Mesendoderm (in vitro differentiated cells): ENCODE data around the gene TTC8.
A peak's percentile ranks its signal among the peaks of the same experiment; 100 is the strongest.

Source experiments
- DNase-seq: peaks from one replicate; pipeline ENCODE4 v3.0.0; 2013
- H2AK5ac ChIP-seq: 2 replicates; pipeline ENCODE4 v1.6.1; 2013; ENCODE audit warnings: low read length, inconsistent platforms
- H2BK120ac ChIP-seq: 2 replicates; pipeline ENCODE4 v1.6.1; 2013; ENCODE audit warnings: low read depth, mild to moderate bottlenecking, low read length, moderate library complexity, mixed read lengths
- H2BK15ac ChIP-seq: replicated peaks from 2 replicates; pipeline ENCODE4 v1.6.1; 2013; ENCODE audit warnings: low read depth, mild to moderate bottlenecking, moderate library complexity
- H2BK5ac ChIP-seq: 2 replicates; pipeline ENCODE4 v1.6.1; 2013; ENCODE audit warnings: low read length, inconsistent platforms
- H3K18ac ChIP-seq: 2 replicates; pipeline ENCODE4 v1.6.1; 2013; ENCODE audit warnings: mild to moderate bottlenecking, low read length, mixed read lengths
- H3K23ac ChIP-seq: one replicate; pipeline ENCODE4 v1.6.1; 2013; ENCODE audit warnings: low read length
- H3K27ac ChIP-seq: 2 replicates; pipeline ENCODE4 v1.5.1; 2013; ENCODE audit warnings: low read depth, mild to moderate bottlenecking, inconsistent platforms, low read length, moderate library complexity
- H3K27me3 ChIP-seq: 2 replicates; pipeline ENCODE4 v1.6.1; 2013; ENCODE audit warnings: low read length, control low read depth, mild to moderate bottlenecking, inconsistent platforms; ENCODE audit not compliant: insufficient read depth, poor library complexity
- H3K36me3 ChIP-seq: 2 replicates; pipeline ENCODE4 v1.6.1; 2013; ENCODE audit warnings: low read length, inconsistent platforms; ENCODE audit not compliant: control insufficient read depth, insufficient read depth
- H3K4ac ChIP-seq: one replicate; pipeline ENCODE4 v1.6.1; 2013; ENCODE audit warnings: low read depth, mild to moderate bottlenecking, low read length, moderate library complexity
- H3K4me1 ChIP-seq: 2 replicates; pipeline ENCODE4 v1.6.1; 2013; ENCODE audit warnings: low read depth, low read length, inconsistent platforms; ENCODE audit not compliant: control insufficient read depth
- H3K4me2 ChIP-seq: 2 replicates; pipeline ENCODE4 v1.6.1; 2013; ENCODE audit warnings: low read length
- H3K4me3 ChIP-seq: 2 replicates; pipeline ENCODE4 v1.5.1; 2013; ENCODE audit warnings: mild to moderate bottlenecking, low read length
- H3K56ac ChIP-seq: one replicate; pipeline ENCODE4 v1.6.1; 2013; ENCODE audit warnings: low read length
- H3K79me1 ChIP-seq: 2 replicates; pipeline ENCODE4 v1.6.1; 2013; ENCODE audit warnings: low read length, inconsistent platforms
- H3K79me2 ChIP-seq: 2 replicates; pipeline ENCODE4 v1.6.1; 2013; ENCODE audit warnings: mild to moderate bottlenecking, low read length; ENCODE audit not compliant: control insufficient read depth, insufficient read depth
- H3K9ac ChIP-seq: 2 replicates; pipeline ENCODE4 v1.6.1; 2013; ENCODE audit warnings: low read length, inconsistent platforms
- H4K5ac ChIP-seq: one replicate; pipeline ENCODE4 v1.6.1; 2013; ENCODE audit warnings: low read length
- H4K8ac ChIP-seq: one replicate; pipeline ENCODE4 v1.6.1; 2013; ENCODE audit warnings: low read depth, mild to moderate bottlenecking, control low read depth, low read length, moderate library complexity
- WGBS: extraction: QIAGEN DNeasy Blood & Tissue Kit; methylation state at CpG from one replicate; pipeline ENCODE4 v1.1.7; 2013; ENCODE audit warnings: low lambda C conversion rate, missing lambda C conversion rate; ENCODE audit not compliant: insufficient coverage; ENCODE audit errors: extremely low coverage; 5-methylcytosine and 5-hydroxymethylcytosine counted together

Gene TTC8

DNA sequence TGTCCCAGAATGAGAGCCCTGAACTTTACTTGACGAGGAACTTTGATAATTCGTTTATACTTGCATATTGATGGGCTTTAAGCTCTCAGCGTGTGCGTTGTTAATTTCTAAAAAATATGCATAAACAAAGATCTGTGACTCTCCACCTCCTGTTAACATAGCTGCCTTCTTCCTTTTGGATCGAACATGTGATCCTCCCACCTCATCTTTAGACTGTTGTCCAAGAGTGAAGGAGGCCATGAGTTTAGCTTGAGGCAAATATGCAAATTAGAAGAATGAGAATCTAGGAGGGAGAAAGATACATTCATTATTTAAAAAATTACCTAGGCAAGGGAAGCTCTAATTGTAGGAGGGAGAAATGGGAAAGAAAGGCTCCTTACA lies 617 bp downstream of the TTC8 start:
- Histone ChIP-seq H3K9ac (peak overlapping the region; percentile 75), H3K4me1 (peaks cover 2% of the 10 kb centered on the region), H2BK15ac (no peak overlapping the region), H3K79me2 (no peaks in the 10 kb centered on the region), H3K56ac (peak overlapping the region; percentile 87), H3K4ac (no peak overlapping the region), H3K79me1 (no peaks in the 10 kb centered on the region), H4K5ac (no peak overlapping the region), H2AK5ac (no peak overlapping the region), H3K23ac (no peak overlapping the region), H4K8ac (no peak overlapping the region), H3K27me3 (no peaks in the 10 kb centered on the region), H3K4me3 (peak overlapping the region; percentile 63), H3K36me3 (no peaks in the 10 kb centered on the region), H3K18ac (peak overlapping the region; percentile 11), H2BK5ac (no peak overlapping the region), H3K27ac (peak overlapping the region; percentile 41), H3K4me2 (peak overlapping the region; percentile 12), H2BK120ac (no peak overlapping the region)
- WGBS: no CpG with 5 or more reads among the region's 5 CpGs
- DNase-seq: no peak

DNA sequence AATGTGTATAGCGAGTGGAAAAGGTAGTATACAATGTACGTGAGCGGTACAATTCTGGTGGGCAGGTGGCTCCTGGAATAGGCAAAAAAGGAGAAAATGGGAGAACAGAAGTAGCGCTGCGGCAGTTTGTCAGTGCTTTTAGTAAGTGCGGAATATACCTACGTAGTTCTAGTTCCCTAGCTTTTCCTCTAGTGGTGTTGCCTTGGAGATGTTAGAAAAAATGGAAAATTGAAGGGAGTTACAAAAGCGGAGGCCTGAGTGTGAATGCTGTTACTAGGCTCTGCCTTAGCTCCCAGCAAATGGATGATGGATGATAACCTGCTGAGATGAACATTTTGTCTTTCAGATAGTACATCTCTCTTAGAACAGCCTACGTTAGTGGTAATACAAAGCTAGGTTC lies 1.1 kb downstream of the TTC8 start:
- WGBS: 100% methylated on average over 1 of the region's 9 CpGs
- Histone ChIP-seq H3K27ac (no peak overlapping the region), H3K36me3 (no peaks in the 10 kb centered on the region)

DNA sequence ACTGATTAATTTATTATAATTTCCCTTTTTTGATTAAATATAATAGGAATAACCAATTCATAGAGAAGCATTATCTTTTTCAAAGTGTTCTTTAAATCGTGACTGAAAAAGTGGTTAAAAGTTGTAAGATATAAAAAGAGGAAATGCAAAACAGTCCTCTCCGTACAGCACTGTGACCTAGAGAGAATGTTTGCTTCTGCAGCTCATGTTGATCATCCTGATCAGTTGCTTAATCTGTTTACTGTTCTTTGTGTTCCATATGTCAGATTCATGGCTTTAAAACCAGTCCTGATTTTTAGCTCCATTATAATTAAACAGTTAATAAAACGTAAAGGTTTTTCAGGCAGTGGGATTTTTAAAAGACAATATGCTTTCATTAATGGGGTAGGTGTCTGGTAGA lies 4.7 kb downstream of the TTC8 start:
- no peak overlapping the region for H2BK5ac ChIP-seq
- H4K8ac ChIP-seq: no peak overlapping the region
- no peak overlapping the region for H2AK5ac ChIP-seq
- H3K27me3 ChIP-seq: no peaks in the 10 kb centered on the region
- H4K5ac ChIP-seq: no peak overlapping the region
- H3K18ac ChIP-seq: no peak overlapping the region
- H3K36me3 ChIP-seq: peaks cover 2% of the 10 kb centered on the region
- no peak overlapping the region for H3K4ac ChIP-seq
- no peak overlapping the region for H3K23ac ChIP-seq
- H3K27ac ChIP-seq: no peak overlapping the region
- no peak overlapping the region for H3K4me2 ChIP-seq
- no peak overlapping the region for H3K4me3 ChIP-seq
- H2BK120ac ChIP-seq: no peak overlapping the region
- no peak overlapping the region for H3K9ac ChIP-seq
- H3K4me1 ChIP-seq: peaks cover 2% of the 10 kb centered on the region
- WGBS: no CpG with 5 or more reads among the region's 3 CpGs
- H3K79me1 ChIP-seq: peaks cover 3% of the 10 kb centered on the region
- H3K56ac ChIP-seq: no peak overlapping the region
- H3K79me2 ChIP-seq: no peaks in the 10 kb centered on the region
- no peak for DNase-seq
- no peak overlapping the region for H2BK15ac ChIP-seq

More for the DNA sequence above, 1.1 kb downstream of the TTC8 start:
- Histone ChIP-seq H2BK120ac (no peak overlapping the region), H4K8ac (no peak overlapping the region), H3K18ac (no peak overlapping the region), H3K79me2 (no peaks in the 10 kb centered on the region), H2AK5ac (no peak overlapping the region), H4K5ac (no peak overlapping the region), H3K27me3 (no peaks in the 10 kb centered on the region), H2BK15ac (no peak overlapping the region), H3K9ac (no peak overlapping the region), H3K4me2 (no peak overlapping the region), H3K4me3 (no peak overlapping the region), H3K56ac (no peak overlapping the region), H3K4ac (no peak overlapping the region), H3K4me1 (peaks cover 2% of the 10 kb centered on the region), H3K23ac (no peak overlapping the region), H2BK5ac (no peak overlapping the region), H3K79me1 (no peaks in the 10 kb centered on the region)
- no peak for DNase-seq

DNA sequence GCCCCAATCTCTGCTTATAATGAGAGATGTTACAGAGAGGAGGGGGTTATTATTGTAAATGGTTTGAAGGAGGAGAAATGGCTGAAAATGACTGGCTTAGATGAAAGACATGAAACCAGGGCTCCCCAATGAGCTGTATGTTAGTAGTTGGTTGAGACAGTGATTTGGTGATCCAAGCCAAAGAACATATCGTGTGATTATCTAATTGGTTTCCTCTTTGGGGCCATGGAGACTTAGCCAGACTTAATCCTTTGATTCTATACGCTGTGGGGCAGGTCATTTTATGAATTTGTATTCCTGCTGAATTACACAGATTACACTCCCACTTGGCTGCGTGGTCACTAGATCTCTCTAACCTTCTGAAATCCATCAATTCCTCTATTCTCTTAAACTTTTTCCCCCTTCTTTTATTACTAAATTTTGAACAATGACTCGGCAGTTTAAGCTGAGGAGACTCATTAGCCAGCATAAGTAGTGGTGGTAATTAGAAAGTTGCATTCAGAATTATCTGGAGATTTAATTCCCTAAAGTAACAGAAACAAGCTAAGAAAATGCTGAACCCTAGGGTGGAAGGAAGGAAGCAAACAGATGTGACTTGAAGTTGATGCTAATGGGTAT lies 5.3 kb downstream of the TTC8 start:
- Histone ChIP-seq H2BK5ac (no peak overlapping the region), H3K23ac (no peak overlapping the region), H2AK5ac (no peak overlapping the region), H3K9ac (no peak overlapping the region), H3K4me2 (no peak overlapping the region), H2BK120ac (no peak overlapping the region), H3K36me3 (peaks cover 2% of the 10 kb centered on the region), H2BK15ac (no peak overlapping the region), H3K79me2 (no peaks in the 10 kb centered on the region), H3K18ac (no peak overlapping the region), H3K4me3 (no peak overlapping the region), H3K27me3 (no peaks in the 10 kb centered on the region), H3K79me1 (peaks cover 3% of the 10 kb centered on the region), H3K56ac (no peak overlapping the region), H3K4ac (peak overlapping the region; percentile 31), H4K8ac (no peak overlapping the region), H3K27ac (no peak overlapping the region), H4K5ac (no peak overlapping the region), H3K4me1 (peaks cover 2% of the 10 kb centered on the region)
- no peak for DNase-seq
- WGBS: 100% methylated on average over 1 of the region's 4 CpGs

DNA sequence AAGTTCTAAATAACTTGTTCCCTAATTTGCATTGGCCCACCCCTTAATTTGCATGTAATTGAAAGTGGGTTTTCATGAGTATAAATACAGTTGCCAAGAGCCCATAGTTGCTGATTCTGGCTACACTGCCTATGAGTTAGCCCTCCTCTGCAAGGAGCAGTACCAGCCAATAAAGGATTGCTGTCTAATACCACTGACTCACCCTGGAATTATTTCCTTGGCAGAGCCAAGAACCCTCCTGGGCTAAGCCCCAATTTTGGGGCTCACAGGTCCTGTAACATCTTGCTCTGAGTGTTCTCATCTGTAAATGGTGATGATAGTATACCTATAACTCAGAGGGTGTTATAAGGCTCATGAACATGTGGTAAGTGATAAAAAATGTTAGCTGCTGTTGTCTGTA lies 6.8 kb downstream of the TTC8 start:
- DNase-seq: no peak
- Histone ChIP-seq H3K79me2 (no peaks in the 10 kb centered on the region), H3K18ac (no peak overlapping the region), H4K8ac (no peak overlapping the region), H3K27ac (no peak overlapping the region), H2BK120ac (no peak overlapping the region), H3K9ac (no peak overlapping the region), H3K79me1 (peaks cover 3% of the 10 kb centered on the region), H2BK15ac (no peak overlapping the region), H4K5ac (no peak overlapping the region), H3K36me3 (peaks cover 2% of the 10 kb centered on the region), H3K23ac (no peak overlapping the region), H2AK5ac (no peak overlapping the region), H3K4me2 (no peak overlapping the region), H3K4me3 (no peak overlapping the region), H3K27me3 (no peaks in the 10 kb centered on the region), H3K4me1 (no peaks in the 10 kb centered on the region), H2BK5ac (no peak overlapping the region), H3K56ac (no peak overlapping the region), H3K4ac (no peak overlapping the region)

DNA sequence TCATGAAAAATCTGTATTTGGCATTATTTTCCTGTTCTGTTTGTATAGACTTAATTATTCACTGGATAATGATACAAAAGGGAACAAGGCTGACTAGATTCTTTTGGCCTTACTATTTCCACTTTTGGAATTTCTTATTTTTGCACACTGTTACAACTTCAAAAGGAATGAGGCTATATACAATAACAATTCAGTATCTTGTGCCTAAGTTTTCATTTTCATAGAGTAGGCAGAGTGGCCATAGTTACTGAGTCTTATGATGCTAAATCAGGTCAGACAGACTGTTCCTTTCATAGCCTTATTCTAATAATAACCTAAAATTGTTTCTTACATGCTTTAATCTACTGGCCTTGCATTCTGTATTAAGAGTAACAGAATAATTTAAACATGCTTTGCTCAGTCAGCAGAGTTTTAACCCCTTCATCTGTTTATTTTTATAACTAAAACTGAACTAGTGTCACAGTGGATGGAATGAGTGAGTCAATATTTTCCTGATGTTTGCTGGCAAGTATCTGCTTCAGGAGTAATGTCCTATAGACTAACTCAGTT lies 10.5 kb downstream of the TTC8 start:
- no peak for DNase-seq
- no peaks in the 10 kb centered on the region for H3K4me1 ChIP-seq
- H3K4ac ChIP-seq: no peak overlapping the region
- H3K79me1 ChIP-seq: peaks cover 3% of the 10 kb centered on the region
- no peak overlapping the region for H3K9ac ChIP-seq
- H3K27me3 ChIP-seq: no peaks in the 10 kb centered on the region
- no peak overlapping the region for H3K4me3 ChIP-seq
- H3K56ac ChIP-seq: no peak overlapping the region
- no peak overlapping the region for H4K5ac ChIP-seq
- H2BK15ac ChIP-seq: no peak overlapping the region
- no peak overlapping the region for H2AK5ac ChIP-seq
- H4K8ac ChIP-seq: no peak overlapping the region
- H3K27ac ChIP-seq: no peak overlapping the region
- H3K18ac ChIP-seq: no peak overlapping the region
- no peak overlapping the region for H3K23ac ChIP-seq
- no peak overlapping the region for H2BK5ac ChIP-seq
- H3K36me3 ChIP-seq: peaks cover 2% of the 10 kb centered on the region
- no peak overlapping the region for H2BK120ac ChIP-seq
- no peak overlapping the region for H3K4me2 ChIP-seq
- H3K79me2 ChIP-seq: no peaks in the 10 kb centered on the region
